Neural cell (in vitro differentiated cells): ENCODE results near the gene MAG. TPM values are rescaled to one million over a fixed set of nuclear protein-coding genes. Genes with fewer than 3 reads are reported as not detected.

ENCODE experiments used
- H2AFZ ChIP-seq: fragments of 200-600, 300-800 bp; sonication (generic), shearing (Covaris generic); 2 replicates; pipeline ENCODE4 v1.6.0; 2014; ENCODE audit warnings: low read depth, mild to moderate bottlenecking, antibody characterized with exemption, low read length, moderate library complexity
- H3F3A ChIP-seq: fragments of 200-600 bp; shearing (Covaris generic); 2 replicates; pipeline ENCODE4 v1.6.1; 2016; ENCODE audit warnings: mild to moderate bottlenecking, moderate library complexity, mixed read lengths, antibody characterized with exemption, low read length; ENCODE audit not compliant: insufficient read depth, poor library complexity, severe bottlenecking
- H3K27ac ChIP-seq: fragments of 200-600, 300-800 bp; sonication (generic), shearing (Covaris generic); 2 replicates; pipeline ENCODE4 v1.5.1; 2014; ENCODE audit warnings: mild to moderate bottlenecking, low read length, moderate library complexity
- H3K27me3 ChIP-seq: fragments of 300-800, 200-600 bp; sonication (generic), shearing (Covaris generic); 2 replicates; pipeline ENCODE4 v1.6.0; 2014; ENCODE audit warnings: mild to moderate bottlenecking, low read depth, low read length, moderate library complexity; ENCODE audit not compliant: insufficient read depth
- H3K36me3 ChIP-seq: fragments of 300-800, 200-600 bp; sonication (generic), shearing (Covaris generic); 2 replicates; pipeline ENCODE4 v1.5.1; 2014; ENCODE audit warnings: mild to moderate bottlenecking, antibody characterized with exemption, low read length, moderate library complexity; ENCODE audit not compliant: insufficient read depth
- H3K4me2 ChIP-seq: fragments of 300-800, 200-600 bp; sonication (generic), shearing (Covaris generic); 2 replicates; pipeline ENCODE4 v1.6.0; 2014; ENCODE audit warnings: mild to moderate bottlenecking, low read length
- H3K4me3 ChIP-seq: fragments of 300-800, 200-600 bp; sonication (generic), shearing (Covaris generic); 2 replicates; pipeline ENCODE4 v1.5.1; 2014; ENCODE audit warnings: mild to moderate bottlenecking, low read length, moderate library complexity
- H3K79me2 ChIP-seq: fragments of 200-600 bp; shearing (Covaris generic); replicated peaks from 2 replicates; pipeline ENCODE4 v1.6.0; 2014; ENCODE audit warnings: mild to moderate bottlenecking, low read length, moderate library complexity; ENCODE audit not compliant: insufficient read depth
- H3K9ac ChIP-seq: fragments of 300-800, 200-600 bp; sonication (generic), shearing (Covaris generic); 2 replicates; pipeline ENCODE4 v1.6.1; 2016; ENCODE audit warnings: mild to moderate bottlenecking, low read length, mixed read lengths
- H3K9me2 ChIP-seq: fragments of 200-600 bp; shearing (Covaris generic); 2 replicates; pipeline ENCODE4 v1.6.1; 2016; ENCODE audit warnings: mild to moderate bottlenecking, low read length, mixed read lengths; ENCODE audit not compliant: insufficient read depth
- H3K9me3 ChIP-seq: fragments of 200-600, 300-800 bp; sonication (generic), shearing (Covaris generic); 2 replicates; pipeline ENCODE4 v1.6.1; 2016; ENCODE audit warnings: mild to moderate bottlenecking, mixed run types, low read length, moderate library complexity, mixed read lengths
- H4K20me1 ChIP-seq: fragments of 200-600 bp; shearing (Covaris generic); 2 replicates; pipeline ENCODE4 v1.6.1; 2016; ENCODE audit warnings: mild to moderate bottlenecking, mixed run types; ENCODE audit not compliant: insufficient read depth
- EP300 ChIP-seq: fragments of 450-650 bp; conservative IDR thresholded peaks from 2 replicates; pipeline ENCODE4 v1.6.1; 2014; ENCODE audit warnings: antibody characterized with exemption, mild to moderate bottlenecking, moderate library complexity; ENCODE audit not compliant: poor library complexity, severe bottlenecking
- EZH2 ChIP-seq: fragments of 200-600, 300-800 bp; shearing (Covaris generic), sonication (generic); IDR thresholded peaks from 2 replicates; pipeline ENCODE4 v1.6.1; 2014; ENCODE audit warnings: antibody characterized with exemption, low read length, borderline replicate concordance, mild to moderate bottlenecking; ENCODE audit not compliant: insufficient read depth, poor library complexity, severe bottlenecking
- MXI1 ChIP-seq: fragments of 450-650 bp; conservative IDR thresholded peaks from 2 replicates; pipeline ENCODE4 v1.6.1; 2014; ENCODE audit warnings: antibody characterized with exemption, mild to moderate bottlenecking; ENCODE audit not compliant: poor library complexity, severe bottlenecking
- POLR2AphosphoS5 ChIP-seq: IDR thresholded peaks from 2 replicates; pipeline ENCODE4 v1.6.1; 2012
- RAD21 ChIP-seq: fragments of 450-650 bp; conservative IDR thresholded peaks from 2 replicates; pipeline ENCODE4 v1.6.1; 2014; ENCODE audit warnings: antibody characterized with exemption, mild to moderate bottlenecking, moderate library complexity
- SMC3 ChIP-seq: fragments of 450-650 bp; conservative IDR thresholded peaks from 2 replicates; pipeline ENCODE4 v1.6.1; 2014; ENCODE audit warnings: antibody characterized with exemption, mild to moderate bottlenecking, moderate library complexity; ENCODE audit not compliant: poor library complexity
- TAF1 ChIP-seq: IDR thresholded peaks from 2 replicates; pipeline ENCODE4 v1.6.1; 2012; ENCODE audit warnings: low read depth
- polyA plus RNA-seq: library from polyadenylated mRNA; depleted of rRNA; stranded (reverse); fragments of >200 nt; gene quantifications from 2 replicates; pipeline ENCODE4 v1.2.3, GENCODE V29; 2014
- TF ChIP-seq, protein P1 (sequence below): fragments of 450-650 bp; IDR thresholded peaks from 2 replicates; pipeline ENCODE4 v1.5.1; 2014; ENCODE audit warnings: antibody characterized with exemption, mild to moderate bottlenecking, moderate library complexity; ENCODE audit not compliant: poor library complexity, severe bottlenecking
- TF ChIP-seq, protein P2 (sequence below): IDR thresholded peaks from 2 replicates; pipeline ENCODE4 v1.6.1; 2012; ENCODE audit warnings: borderline replicate concordance

Gene MAG
- polyA plus RNA-seq, 1 donor from 2014 or later = not detected

DNA sequence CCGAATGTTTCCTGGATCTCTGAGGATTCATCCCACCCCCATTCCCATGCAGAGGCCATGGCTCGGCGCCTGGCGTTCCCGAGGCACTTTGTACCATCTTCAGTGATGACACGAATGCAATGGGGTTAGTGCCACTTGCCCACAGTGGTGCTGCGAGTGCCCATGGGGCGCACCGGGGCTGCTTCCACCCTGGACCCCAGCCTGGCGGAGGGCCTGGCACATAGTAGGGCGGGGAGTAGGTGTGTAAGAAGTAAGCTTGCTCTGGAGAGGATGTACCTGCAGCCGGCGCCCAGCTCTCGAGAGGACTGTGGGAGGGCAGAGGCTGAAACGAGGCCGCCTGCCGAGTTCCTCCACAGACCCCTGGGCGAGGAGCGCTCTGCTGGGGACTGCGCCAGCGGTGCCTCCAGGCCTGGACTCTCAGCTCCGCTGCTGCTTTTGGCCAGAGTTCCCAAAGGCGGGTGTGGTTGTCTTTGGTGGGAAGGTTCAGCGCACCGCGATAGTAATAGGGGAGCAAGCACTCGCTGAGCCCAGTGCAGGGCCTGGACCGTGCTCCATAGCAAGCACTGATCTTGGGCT, 15.2 kb upstream of the MAG start:
- H3K9me3 ChIP-seq = no peaks in the 10 kb centered on the region
- no peak overlapping the region for H3K4me2 ChIP-seq
- TF ChIP-seq MXI1 (no peak), TAF1 (no peak), SMC3 (no peak), EZH2 (no peak), RAD21 (no peak), EP300 (no peak), POLR2AphosphoS5 (no peak)
- TF ChIP-seq, protein P1, sequence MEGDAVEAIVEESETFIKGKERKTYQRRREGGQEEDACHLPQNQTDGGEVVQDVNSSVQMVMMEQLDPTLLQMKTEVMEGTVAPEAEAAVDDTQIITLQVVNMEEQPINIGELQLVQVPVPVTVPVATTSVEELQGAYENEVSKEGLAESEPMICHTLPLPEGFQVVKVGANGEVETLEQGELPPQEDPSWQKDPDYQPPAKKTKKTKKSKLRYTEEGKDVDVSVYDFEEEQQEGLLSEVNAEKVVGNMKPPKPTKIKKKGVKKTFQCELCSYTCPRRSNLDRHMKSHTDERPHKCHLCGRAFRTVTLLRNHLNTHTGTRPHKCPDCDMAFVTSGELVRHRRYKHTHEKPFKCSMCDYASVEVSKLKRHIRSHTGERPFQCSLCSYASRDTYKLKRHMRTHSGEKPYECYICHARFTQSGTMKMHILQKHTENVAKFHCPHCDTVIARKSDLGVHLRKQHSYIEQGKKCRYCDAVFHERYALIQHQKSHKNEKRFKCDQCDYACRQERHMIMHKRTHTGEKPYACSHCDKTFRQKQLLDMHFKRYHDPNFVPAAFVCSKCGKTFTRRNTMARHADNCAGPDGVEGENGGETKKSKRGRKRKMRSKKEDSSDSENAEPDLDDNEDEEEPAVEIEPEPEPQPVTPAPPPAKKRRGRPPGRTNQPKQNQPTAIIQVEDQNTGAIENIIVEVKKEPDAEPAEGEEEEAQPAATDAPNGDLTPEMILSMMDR = no peak
- TF ChIP-seq, protein P2, sequence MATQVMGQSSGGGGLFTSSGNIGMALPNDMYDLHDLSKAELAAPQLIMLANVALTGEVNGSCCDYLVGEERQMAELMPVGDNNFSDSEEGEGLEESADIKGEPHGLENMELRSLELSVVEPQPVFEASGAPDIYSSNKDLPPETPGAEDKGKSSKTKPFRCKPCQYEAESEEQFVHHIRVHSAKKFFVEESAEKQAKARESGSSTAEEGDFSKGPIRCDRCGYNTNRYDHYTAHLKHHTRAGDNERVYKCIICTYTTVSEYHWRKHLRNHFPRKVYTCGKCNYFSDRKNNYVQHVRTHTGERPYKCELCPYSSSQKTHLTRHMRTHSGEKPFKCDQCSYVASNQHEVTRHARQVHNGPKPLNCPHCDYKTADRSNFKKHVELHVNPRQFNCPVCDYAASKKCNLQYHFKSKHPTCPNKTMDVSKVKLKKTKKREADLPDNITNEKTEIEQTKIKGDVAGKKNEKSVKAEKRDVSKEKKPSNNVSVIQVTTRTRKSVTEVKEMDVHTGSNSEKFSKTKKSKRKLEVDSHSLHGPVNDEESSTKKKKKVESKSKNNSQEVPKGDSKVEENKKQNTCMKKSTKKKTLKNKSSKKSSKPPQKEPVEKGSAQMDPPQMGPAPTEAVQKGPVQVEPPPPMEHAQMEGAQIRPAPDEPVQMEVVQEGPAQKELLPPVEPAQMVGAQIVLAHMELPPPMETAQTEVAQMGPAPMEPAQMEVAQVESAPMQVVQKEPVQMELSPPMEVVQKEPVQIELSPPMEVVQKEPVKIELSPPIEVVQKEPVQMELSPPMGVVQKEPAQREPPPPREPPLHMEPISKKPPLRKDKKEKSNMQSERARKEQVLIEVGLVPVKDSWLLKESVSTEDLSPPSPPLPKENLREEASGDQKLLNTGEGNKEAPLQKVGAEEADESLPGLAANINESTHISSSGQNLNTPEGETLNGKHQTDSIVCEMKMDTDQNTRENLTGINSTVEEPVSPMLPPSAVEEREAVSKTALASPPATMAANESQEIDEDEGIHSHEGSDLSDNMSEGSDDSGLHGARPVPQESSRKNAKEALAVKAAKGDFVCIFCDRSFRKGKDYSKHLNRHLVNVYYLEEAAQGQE = no peak
- no peaks in the 10 kb centered on the region for H3K9me2 ChIP-seq
- no peaks in the 10 kb centered on the region for H3K27me3 ChIP-seq
- H3K36me3 ChIP-seq = no peaks in the 10 kb centered on the region
- H3K9ac ChIP-seq = no peak overlapping the region
- no peak overlapping the region for H3K27ac ChIP-seq
- H3F3A ChIP-seq = no peaks in the 10 kb centered on the region
- H4K20me1 ChIP-seq = no peaks in the 10 kb centered on the region
- H2AFZ ChIP-seq = no peak overlapping the region
- no peaks in the 10 kb centered on the region for H3K79me2 ChIP-seq
- H3K4me3 ChIP-seq = no peak overlapping the region

DNA sequence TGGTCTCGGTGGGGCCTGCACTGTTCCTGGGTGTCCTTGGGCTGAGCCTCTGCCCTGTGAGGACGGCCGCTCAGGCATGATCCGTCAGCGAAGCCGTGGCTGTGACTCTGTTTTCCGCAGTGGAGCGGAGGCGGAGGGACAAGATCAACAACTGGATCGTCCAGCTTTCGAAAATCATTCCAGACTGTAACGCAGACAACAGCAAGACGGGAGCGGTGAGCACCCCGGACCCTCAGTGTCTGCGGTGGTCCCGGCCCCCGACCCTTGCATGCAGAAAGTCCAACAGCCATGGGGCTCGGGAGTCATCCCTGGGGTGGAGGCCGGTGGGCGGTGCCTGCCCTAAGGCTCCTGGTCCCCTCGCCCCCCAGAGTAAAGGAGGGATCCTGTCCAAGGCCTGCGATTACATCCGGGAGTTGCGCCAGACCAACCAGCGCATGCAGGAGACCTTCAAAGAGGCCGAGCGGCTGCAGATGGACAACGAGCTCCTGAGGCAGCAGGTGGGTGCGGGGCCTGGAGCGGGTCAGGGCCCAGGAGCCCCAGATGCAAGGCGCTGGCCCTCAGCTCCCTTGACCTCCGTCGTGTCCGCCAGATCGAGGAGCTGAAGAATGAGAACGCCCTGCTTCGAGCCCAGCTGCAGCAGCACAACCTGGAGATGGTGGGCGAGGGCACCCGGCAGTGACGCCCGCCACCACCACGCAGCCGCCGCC, 13.2 kb upstream of the MAG start:
- Histone ChIP-seq H3K9me3 (no peaks in the 10 kb centered on the region), H3K4me2 (no peak overlapping the region), H3K27me3 (no peaks in the 10 kb centered on the region), H3F3A (no peaks in the 10 kb centered on the region), H3K79me2 (no peaks in the 10 kb centered on the region), H3K27ac (no peak overlapping the region), H3K4me3 (no peak overlapping the region), H3K9ac (no peak overlapping the region), H3K9me2 (no peaks in the 10 kb centered on the region), H4K20me1 (no peaks in the 10 kb centered on the region), H3K36me3 (no peaks in the 10 kb centered on the region), H2AFZ (no peak overlapping the region)
- TF ChIP-seq RAD21 (no peak), POLR2AphosphoS5 (no peak), EP300 (no peak), TAF1 (no peak), SMC3 (no peak), EZH2 (no peak), MXI1 (no peak)
- TF ChIP-seq, protein P1 = no peak
- TF ChIP-seq, protein P2 = no peak
